OCI-M1 (cell line): ENCODE results near the gene CDK14.
"Not testable (repeated sequence)": the region's sequence is repeated elsewhere in the genome, so short reads cannot be mapped to it uniquely, and the experiment has no call there.

Experiments used
- DNase-seq: peaks from one replicate; lab custom pipeline; 2025; lab: John Stamatoyannopoulos, UW

The CDK14 gene

DNA sequence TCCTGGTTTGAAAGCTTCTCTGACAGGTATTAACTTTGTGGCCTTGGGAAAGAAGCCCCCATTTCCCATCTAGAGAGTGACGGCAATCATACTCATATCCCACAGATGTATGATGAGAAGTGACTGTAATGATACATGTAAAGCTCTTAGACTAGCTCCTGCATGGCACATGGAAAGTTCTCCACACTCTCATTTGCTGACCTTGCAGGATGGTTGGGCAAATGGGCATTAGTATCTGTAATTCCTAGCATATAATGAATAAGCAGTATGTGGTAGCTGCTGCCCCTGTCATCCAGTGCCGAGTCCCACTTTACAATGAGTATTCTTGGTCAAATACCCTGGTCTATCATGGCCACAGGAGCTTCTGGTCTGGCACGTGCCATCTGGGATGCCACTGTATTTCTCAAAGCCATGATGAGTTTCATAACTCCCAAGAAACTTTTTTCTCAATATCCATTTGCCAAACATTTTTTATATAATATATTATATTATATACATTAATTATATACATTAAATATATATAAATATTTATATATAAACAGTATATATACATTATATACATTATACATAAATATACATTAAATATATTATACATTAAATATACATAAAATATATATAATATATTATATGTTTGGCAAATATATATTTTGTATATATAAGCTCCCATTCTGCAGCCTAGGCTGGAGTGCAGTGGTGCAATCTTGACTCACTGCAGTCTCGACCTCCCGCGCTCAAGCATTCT, 561.6 kb downstream of the CDK14 start:
- DNase-seq, result no peak

DNA sequence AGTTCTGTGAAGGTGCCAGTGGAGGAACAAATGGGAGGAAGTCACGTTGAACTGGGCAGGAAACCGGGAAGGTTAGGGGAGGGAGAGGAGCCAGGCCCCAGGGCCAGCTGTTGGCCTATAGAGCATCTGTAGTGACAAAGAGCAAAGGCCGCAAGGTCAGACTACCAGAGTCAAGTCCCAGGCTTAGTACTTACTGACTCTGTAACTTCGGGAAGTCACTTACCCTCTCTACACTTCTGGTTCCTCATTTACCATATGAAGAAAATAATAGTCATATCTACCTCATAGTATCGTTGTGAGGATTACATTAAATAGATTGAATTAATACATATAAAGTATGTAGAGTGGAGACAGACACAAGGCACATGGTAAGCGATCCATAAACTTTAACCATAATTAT, 566.3 kb downstream of the CDK14 start:
- DNase-seq, result no peak

DNA sequence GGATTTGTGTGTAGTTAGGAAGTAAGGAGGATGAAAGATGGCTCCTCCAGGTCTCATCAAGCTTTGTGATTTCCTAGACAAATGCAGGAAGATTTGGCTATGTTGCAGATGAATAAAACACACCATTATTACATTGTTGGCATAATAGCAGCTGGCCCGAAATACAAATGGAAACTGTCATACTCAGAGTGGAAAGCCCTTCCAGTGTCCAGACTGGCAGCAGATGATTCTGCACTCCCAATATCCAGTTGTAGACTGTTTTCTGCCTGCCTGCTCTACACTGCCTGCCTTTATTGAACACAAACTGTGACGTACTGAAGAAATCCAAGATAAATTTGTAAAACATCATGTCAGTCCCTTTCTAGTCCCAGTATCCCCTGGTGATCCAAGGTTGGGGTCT, 568.4 kb downstream of the CDK14 start:
- DNase-seq, result no peak

DNA sequence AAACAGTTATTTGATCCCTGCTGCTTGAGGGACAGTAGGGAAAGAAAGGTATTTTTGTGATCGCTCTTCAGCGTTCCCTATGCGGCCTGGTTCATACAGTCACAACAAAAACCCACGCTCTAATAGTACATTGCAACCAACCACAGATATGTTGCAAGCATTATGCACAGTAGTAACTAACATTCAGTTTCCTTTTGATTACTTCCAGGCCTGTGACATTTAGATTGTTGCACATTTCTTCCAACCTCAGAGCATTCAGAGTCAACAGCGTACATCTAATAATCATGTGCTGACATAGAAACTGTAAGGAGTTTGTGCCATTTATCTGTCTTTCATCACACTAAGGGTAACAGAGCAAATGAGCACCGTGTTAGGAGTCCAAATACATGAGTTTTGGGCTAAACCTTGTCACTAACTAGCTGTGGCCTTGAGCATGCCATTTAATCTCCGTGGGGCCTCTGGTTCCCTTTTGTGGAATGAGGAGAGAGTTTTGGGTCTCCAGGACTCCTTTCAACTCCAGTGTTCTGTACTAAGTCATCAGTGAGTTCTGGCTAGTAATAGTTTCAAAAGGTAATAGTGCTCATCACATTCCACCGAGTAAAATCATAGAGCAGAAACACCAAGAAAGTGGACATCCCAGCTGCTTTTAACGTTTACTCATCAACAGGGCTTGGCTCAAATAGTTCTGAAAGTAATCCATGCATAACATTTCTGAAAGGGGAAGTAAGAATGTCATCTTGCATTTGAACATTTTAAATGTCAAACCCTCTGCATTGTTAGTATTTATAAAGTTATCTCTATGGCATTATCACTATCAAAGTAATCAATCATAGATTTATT, 569.1 kb downstream of the CDK14 start:
- no peak for DNase-seq

DNA sequence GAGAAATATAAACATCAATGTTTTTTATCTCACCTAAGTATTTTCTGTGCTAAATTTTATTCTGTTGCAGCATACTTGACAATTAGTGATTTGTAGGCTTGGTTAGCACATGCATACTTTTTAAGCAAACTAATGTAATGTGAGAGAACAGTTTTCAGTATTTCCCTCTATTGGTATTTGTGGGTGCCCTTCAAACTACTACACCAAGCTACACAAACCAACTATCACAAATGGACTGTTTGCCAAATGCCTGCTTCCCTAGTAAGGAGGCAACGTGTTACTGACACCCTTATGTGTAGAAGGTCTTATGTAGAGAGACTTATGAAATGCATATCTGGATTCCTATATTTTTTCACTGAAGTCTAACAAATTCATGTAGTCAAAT, 569.7 kb downstream of the CDK14 start:
- no peak for DNase-seq

DNA sequence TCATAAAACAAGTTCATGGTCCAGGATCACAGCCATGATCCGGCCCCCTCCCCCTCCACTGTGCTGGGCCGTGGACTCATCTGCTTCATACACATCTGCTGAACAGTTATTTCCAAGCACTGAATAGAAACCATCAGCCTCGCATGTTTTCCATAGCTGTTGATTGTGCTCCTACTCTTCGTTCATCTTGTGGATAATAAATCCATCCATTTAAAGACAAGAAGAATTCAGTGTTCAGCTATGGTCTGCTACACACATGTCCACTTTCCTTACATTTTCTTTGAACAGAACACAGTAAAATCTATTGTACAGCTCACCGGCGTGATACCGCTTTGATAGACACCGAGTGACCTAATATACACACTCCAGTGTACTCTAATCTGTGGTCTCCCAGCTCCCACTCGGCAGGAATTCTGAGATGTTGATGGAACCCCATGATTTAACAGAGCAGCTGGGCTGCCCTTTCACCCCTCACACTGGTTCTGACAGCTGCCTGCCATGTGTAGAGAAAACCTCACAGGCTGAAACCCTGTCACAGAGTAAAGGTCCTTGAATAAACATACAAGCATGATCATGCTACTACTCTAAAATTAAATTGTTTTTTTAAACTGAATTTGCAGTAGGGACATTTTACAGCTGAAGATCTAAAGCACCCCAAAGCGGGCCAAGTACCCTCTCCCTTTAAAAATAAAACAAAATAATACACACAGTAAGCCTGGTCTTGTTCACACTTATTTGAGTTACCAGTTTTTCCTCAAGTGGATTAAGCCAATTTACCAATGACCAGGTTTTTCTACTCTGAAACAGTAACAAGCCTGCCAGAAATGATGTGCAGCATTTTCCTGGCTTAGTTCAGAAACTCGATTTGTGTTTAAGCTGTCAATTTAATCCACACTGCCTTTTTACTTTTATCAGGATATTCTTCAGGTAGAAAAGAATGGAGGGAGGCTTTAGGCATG, 573.0 kb downstream of the CDK14 start:
- no peak for DNase-seq

DNA sequence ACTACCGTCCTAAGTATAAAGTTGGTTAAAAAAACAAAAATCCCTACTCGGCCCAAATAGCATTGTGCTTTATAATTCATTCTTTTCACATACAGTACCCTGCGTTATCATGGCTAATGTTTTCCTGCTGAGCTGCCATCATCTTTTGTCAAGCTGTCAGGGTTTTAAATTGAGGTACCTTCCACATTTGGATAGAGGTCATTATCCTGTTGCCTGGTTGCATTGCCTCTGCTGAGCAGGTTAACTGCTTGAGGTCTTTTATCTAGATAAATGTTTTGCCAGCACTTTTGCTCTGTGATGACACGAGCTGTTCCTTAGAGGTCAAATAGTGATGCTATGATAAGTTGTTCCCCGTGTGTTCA, 573.7 kb downstream of the CDK14 start:
- no peak for DNase-seq

DNA sequence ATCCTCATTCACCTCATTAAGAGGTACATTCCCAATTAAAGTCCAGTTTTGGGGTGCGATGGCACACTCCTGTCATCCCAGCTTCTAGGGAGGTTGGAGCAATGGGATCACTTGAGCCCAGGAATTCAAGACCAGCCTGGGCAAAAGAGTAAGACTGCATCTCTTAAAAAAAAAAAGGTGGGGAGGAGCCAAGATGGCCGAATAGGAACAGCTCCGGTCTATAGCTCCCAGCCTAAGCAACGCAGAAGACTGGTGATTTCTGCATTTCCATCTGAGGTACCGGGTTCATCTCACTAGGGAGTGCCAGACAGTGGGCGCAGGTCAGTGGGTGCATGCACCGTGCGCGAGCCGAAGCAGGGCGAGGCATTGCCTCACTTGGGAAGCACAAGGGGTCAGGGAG, 577.1 kb downstream of the CDK14 start:
- not testable (repeated sequence) for DNase-seq

DNA sequence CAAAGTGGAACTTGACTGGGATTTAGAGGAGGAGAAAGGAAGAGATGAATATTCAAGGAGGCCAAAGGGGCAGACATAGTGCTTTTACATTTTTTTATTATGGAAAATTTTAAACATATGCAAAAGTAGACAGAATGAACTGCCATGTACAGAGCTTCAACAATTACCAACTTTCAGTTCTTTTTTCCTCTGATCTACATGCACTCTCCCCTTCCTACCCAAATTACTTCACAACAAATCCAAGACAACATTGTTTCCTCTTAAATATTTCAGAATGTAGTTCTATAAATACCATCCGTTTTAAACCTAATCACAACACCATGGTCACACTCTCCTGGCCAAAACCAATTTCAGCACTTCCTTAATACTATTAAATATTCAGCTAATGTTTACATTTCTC, 584.6 kb downstream of the CDK14 start:
- no peak for DNase-seq

DNA sequence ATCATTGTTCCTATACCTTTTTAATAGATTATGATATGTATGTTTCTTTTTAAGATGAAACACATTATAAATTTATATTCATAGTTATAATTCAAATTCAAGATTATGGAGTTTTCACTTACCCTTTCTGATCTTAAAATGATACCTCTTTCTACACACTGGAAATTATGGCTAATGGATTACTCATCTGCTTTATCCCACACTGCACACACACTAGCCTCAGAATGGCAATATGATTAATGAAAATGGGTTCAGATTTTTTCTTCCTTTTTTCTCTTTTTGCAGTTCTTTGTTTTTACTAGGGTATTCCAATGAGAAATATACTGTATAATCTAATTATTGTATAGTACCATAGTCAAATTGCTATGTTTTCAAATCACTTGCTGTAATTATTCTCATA, 585.8 kb downstream of the CDK14 start:
- no peak for DNase-seq

DNA sequence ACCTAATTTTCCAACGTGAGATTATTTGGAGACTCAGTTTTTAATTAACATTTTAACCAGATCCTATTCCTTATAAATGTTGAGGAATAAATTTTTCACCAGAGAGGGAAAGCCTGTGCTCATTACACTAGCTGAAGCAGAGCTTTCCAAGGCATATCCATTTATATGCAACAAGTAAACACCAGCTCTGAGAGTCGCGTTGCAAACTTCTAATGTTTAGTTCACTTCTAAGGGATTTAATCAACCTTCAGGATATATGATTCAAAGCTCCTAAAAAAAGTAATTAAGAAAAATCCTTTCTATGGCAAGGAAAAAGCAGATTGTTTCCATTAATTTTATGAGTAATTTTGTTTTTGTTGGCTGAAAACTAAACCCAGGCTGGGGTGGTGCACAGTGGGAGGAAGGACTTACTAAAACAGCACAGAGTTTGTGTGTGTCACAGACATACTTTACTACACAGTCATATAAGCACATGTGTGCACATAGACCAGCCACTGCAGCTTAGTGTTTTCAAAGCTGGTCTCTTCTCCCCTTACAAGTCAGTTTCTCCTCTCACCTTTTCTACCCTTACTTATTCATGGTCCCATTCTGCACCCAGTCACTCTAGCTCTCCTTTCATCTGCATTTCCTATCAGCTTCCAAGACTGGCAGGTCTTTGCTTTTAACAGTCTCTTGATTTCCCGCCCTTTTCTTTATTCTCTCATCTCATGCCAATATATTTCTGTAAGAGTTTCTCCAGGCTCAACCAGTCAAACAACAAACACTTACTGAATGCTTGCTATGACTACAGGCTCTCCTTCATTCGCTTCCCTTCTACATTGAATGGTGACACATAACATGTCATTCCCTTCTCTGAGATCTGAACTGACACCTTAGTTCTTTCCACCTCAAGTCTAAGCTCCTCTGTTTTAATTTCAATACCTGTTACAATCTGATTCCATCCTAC, 587.0 kb downstream of the CDK14 start:
- no peak for DNase-seq

DNA sequence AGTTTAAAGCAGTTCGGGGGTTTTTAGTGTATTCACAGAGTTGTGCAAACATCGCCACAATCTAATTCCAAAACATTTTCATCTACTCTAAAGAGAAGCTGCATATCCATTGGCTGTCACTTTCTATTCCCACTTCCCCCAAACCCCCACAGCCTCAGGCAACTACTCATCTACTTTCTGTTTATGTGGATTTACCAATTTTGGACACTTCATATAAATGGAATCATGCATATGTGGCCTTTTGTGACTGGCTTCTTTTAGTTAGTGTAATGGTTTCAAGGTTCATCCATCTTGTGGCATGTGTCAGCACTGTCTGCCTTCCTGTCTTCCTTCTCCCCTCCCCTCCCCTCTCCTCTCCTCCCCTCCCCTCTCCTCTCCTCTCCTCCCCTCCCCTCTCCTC, 589.6 kb downstream of the CDK14 start:
- DNase-seq, result no peak

DNA sequence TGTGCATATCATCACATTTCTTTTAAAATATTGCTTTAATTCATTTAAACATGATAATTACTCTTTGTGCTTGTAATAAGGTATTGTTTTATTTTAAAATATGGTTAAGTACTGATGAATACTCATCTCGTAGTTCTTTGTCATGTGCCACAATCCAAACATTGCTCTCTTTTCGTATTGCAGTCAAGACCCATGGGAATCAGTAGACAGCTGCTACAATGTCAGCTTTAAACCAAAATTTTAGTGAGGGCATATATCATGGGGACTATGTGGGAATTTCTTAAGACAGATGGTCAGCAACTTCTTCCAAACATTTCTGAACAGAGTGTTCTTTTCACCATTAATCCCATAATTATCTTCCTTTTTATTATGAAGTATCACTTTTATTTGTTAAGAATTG, 590.9 kb downstream of the CDK14 start:
- no peak for DNase-seq

DNA sequence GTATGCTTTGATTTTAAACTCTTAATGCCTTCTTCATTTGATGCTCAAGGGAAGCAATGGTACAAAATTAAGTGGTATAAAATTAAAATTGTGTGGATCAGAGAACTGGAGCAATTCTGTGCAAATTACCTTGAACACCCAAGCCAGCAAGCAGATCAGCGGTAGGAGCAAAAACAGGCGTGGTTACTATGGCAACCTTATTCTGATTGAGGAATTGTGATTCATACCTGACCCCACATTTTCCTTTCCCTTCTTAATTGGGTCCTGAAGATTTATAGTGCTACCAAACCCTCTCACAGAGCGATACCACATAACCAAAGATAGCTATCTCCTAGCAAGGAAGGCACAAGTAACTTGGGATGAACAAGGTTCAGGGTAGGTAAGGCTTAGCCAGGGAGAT, 595.6 kb downstream of the CDK14 start:
- no peak for DNase-seq

DNA sequence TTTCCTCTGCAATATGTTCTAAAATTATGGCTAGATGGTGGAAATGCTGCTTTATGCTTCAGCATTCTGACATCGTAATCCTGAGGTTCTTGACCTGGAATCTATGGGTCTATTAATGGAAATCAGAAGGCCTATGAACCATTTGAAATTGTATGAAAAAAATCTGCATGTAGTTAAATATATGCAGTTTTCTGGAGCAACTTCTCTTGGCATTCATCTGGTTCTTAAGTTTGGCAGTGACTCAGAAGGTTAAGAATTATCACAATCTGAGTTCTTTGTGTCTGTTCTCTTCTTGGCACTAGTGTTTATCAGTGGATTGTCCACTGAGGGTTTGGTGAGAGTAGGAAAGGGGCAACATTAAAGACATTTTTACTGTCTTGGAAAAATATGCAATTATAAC, 597.0 kb downstream of the CDK14 start:
- DNase-seq, result no peak

DNA sequence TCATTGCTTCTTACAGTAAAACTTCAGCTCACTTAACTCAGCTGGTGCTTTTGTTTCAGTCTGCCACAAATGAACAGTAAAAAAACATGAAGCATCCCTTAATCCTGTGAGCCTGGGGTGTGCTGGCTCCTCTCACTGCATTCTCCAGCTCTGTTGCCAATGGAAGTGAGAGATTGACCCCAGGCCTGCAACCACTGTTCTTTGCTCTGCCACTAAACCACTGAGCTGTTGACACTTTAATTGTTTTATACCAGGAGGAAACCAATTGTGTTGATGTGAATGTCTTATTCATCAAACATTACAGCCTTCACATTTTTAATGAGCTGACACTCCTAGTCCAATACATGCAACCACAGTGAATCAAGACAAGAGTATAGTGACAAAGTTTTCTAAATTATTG, 598.7 kb downstream of the CDK14 start:
- DNase-seq, result no peak

DNA sequence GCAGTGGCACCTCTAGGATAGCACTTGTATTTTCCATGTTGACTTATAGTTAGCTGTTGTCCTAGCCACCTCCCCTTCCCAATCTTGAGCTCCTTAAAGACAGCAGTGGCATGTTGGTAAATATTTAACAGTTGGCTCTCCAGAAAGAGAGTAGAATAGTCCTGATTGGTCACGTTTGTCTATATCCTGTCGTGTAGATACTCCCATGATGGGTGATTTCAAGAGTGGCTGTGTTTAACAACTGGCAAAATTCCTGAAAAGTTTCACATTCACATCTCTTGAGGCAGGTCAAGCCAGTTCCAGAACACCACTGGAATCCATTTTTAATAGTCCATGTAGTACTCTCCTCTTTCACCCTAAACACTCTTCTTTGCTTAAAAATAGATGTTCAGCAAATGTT, 599.9 kb downstream of the CDK14 start:
- no peak for DNase-seq

DNA sequence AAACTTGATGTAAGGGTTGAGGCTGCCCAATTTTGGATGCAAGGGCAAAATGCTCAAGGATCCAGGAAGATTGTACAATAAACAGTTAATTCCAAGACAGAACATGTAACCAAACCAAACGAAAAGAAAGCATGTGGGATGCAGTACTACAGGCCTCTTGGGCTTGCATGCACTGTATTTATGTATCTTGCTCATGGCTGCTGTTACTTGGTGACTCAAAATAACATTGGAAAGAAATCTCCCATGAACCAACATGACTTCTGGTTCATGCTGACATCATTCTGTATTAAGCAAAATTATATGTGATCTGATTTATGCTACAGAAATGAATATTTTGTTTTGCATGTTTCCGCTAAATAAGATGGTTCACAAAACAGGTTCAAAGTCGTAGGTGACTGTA, 602.2 kb downstream of the CDK14 start:
- DNase-seq, result no peak

DNA sequence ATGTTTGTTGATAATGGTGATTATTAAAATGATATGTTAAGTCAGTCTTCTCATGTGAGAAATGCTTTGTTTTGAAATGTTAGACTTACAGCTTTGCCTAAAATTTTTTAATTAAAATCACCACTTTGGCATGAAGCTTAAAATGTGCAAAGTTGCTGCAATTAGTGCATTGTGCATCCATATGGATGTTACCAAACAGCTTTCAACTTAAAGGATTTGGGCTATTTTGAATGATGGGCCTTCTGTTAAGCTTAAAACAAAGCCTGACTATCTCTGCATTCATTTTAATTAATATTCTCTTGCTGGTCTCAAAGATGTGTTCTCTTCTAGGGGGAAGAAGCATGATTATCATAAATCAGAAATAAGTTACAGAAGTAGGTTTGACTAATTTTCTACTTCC, 603.5 kb downstream of the CDK14 start:
- DNase-seq, result no peak

DNA sequence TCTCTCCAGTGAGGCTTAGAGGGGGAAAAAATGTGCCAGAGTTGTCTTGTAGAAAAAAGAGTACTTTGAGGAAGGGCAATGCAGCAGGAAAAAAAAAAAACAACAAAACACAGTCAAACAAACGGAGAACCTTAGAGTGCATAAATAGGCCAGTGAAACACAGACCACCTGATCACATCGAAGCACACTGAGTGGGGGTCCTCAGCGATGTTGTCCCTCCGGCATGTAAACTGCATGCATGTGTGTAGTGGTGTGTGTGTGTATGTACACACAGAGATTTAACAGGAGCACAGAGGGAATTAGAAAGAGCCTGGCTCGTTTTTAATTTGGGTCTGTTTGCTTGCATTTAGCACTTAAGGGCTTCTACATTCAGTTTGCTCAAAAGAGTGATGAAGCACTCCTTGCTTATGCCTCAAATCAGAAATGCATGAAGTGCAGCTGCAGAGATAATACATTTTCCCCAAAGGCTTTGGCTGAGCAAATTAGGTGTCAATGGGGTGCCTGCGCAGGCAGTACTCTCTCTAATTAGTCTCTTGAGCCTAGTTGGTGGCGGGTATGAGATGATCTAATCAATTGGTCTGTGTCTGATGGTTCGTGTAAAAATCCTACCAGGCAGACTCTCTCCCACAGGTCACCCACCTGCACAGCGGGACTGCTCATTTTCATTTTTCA, 605.5 kb downstream of the CDK14 start:
- no peak for DNase-seq
